ENCODE results near the gene ADAMTS17.
A peak's percentile ranks its signal among the peaks of the same experiment; 100 is the strongest.

Gene ADAMTS17

DNA sequence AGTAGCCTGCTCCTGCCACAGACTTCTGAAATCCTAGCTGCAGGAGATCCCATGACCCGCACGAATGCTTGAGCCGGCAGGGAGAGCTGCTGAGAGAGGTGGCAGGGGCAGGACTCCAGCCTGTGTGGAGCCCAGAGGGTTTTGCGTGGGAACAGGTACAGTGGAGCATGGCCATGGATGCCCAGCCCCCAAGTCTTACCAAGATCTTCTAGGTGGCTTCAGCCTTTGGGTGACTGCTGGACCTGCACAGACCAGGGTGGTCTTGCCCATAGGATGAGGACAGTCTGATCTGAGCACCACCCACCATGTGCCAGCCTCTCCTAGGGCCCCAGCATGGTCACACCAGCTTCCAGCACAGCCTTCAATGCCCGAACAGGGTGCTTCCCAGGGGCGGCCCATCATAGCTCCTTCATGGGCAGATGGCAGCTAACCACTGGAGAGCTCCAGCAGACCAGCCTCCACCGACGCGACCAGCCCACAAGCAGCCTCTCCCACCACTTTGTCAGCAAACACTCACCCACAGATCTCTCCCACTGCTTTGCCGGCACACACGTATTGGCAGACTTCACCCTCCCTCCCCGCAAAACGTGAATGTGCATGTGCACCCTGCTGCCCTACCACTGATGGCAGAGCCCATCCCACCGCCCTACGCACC lies 56.0 kb downstream of the ADAMTS17 start:
- TF ChIP-seq, protein P1, sequence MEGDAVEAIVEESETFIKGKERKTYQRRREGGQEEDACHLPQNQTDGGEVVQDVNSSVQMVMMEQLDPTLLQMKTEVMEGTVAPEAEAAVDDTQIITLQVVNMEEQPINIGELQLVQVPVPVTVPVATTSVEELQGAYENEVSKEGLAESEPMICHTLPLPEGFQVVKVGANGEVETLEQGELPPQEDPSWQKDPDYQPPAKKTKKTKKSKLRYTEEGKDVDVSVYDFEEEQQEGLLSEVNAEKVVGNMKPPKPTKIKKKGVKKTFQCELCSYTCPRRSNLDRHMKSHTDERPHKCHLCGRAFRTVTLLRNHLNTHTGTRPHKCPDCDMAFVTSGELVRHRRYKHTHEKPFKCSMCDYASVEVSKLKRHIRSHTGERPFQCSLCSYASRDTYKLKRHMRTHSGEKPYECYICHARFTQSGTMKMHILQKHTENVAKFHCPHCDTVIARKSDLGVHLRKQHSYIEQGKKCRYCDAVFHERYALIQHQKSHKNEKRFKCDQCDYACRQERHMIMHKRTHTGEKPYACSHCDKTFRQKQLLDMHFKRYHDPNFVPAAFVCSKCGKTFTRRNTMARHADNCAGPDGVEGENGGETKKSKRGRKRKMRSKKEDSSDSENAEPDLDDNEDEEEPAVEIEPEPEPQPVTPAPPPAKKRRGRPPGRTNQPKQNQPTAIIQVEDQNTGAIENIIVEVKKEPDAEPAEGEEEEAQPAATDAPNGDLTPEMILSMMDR (IDR thresholded peaks at IDR 0.05; ENCODE audit: control insufficient read depth, extremely low read depth, insufficient read depth) = no peak
- no peak overlapping the region for H3K4me3 ChIP-seq (ENCODE audit: low read depth, low read length)
- DNase-seq (ENCODE audit: low read depth) = no peak

DNA sequence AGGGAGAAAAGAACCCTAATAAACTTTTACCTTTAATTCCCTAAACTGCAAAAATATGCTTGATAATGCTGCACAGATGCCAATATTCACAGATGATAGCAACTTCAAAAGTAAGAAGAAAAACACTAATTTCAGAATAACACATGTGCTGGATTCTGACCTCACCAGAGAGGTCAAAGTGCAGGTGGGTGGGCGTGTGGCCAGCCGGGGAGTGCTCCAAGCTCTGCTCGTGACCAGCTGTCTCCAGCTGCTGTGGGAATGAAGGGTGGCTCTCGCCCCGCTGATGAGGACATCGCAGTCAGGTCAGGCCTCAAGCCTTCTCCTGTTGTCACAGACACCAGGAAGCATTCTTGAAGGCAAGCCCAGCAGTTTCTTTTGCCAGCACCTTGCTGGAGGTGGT lies 57.1 kb downstream of the ADAMTS17 start:
- peak; percentile 14 for DNase-seq (ENCODE audit: low read depth)
- H3K4me3 ChIP-seq (ENCODE audit: low read depth, low read length) = no peak overlapping the region
- TF ChIP-seq, protein P1 (IDR thresholded peaks at IDR 0.05; ENCODE audit: control insufficient read depth, extremely low read depth, insufficient read depth) = no peak

DNA sequence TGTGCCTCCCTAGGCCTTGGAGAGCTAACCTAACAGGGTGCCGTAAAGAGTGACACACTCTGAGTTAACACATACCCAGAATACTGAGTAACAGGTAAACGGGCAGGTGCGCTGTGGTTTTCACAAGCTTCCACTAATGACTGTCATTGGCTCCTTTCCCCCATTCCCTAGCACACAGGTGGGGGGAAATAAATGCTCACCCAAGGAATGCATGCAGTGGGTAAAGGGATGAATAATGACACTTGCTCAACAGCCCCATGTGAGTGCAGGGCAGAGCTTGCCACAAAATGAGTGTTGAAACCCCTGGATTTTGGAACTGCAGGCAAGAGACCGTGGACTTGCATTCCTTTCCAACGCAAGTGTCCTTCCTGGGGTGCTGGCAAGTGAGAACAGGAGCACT lies 57.6 kb downstream of the ADAMTS17 start:
- TF ChIP-seq, protein P1 (IDR thresholded peaks at IDR 0.05; ENCODE audit: control insufficient read depth, extremely low read depth, insufficient read depth) = no peak

DNA sequence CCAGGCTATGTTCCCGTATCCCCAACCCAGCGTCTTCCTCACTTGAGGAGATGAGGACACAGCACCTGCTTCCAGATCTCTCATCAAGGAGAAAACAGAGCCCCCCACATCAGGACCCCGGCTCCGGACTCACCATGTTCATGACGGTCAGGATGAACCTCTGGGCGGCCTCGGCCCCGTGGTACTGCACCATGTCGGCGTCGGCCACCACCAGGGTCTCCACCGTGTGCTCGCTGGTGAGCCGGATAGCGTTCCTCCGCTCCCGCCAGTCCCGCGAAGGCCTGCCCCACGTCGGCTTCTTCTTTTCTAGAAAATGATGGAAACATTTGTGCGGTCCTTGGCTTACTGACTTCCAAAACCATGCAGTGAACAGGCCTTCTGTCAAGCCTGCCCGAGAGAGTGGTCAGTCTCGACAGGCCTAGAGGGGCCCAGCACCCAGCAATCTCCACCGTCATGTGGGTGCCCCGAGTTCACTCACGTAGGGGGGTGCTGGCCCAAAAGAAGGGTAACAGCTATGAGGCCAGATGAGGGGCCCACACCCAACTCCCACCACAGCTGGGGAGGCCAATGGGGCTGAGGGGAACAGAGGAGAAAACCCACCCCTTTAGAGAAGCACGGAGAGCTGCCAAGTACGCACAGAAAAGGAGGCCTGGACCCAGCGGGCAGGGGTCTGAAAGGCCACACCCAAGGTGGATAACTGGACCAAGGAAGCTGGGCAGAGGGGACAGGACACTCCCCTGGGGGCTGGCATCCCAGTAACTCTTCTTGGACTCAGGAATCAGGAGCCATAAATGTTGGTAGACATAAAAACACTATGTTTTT lies 60.5 kb downstream of the ADAMTS17 start:
- DNase-seq (ENCODE audit: low read depth) = no peak
- no peak overlapping the region for H3K4me3 ChIP-seq (ENCODE audit: low read depth, low read length)
- TF ChIP-seq, protein P1 (IDR thresholded peaks at IDR 0.05; ENCODE audit: control insufficient read depth, extremely low read depth, insufficient read depth) = no peak

More for the DNA sequence above, 57.6 kb downstream of the ADAMTS17 start:
- no peak for DNase-seq (ENCODE audit: low read depth)
- no peak overlapping the region for H3K4me3 ChIP-seq (ENCODE audit: low read depth, low read length)

DNA sequence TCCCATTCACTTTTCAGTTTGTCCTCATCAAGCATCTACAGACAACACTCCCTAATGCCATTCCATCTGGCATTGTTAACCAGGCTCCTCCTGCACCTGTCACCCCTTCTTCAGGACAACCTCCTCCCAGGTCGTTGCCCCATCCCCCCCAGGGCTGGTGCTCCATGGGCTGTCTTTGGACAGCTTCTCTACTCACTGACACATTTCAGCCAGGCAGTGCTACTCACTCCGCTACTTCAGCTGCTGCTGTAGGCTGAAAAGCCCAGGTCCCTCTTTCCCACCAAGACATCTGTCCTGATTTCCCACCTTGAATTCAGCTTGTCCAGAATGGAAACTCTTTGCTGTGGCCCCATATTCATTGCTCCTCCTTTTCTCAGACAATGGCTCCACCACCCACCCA lies 61.9 kb downstream of the ADAMTS17 start:
- TF ChIP-seq, protein P1 (IDR thresholded peaks at IDR 0.05; ENCODE audit: control insufficient read depth, extremely low read depth, insufficient read depth) = no peak
- H3K4me3 ChIP-seq (ENCODE audit: low read depth, low read length) = no peak overlapping the region
- no peak for DNase-seq (ENCODE audit: low read depth)

DNA sequence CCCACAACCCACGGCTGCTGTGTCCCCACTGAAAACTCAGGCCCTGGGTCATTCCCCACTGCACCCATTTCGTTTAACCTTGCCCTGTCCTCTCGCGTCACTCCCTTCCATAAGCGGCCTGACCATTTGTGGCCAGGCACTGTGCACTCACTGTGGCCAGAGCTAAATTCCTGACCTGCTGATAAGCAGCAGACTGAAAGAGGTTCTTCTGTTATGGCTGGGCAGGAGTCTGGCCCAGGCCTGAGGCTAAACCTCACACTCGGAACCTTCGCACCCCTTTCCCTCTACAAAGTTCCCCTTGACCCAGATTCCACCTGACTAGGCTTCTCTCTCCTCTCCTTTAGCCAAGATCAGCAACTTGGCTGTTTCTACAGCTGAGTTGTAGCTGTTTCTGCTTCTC lies 62.3 kb downstream of the ADAMTS17 start:
- DNase-seq (ENCODE audit: low read depth) = no peak
- TF ChIP-seq, protein P1 (IDR thresholded peaks at IDR 0.05; ENCODE audit: control insufficient read depth, extremely low read depth, insufficient read depth) = no peak
- no peak overlapping the region for H3K4me3 ChIP-seq (ENCODE audit: low read depth, low read length)
